HG02970 (cell line): Measurements from ENCODE around the gene DHRS13.
"Not testable (repeated sequence)": the region's sequence is repeated elsewhere in the genome, so short reads cannot be mapped to it uniquely, and the experiment has no call there.

Experiments
- ATAC-seq: cut with Tn5 transposase; IDR thresholded peaks from one replicate; pipeline ENCODE4 v1.9.1; 2021; ENCODE audit warnings: mild to moderate bottlenecking, moderate library complexity, moderate number of reproducible peaks; ENCODE audit not compliant: unreplicated experiment, low FRiP score

DHRS13 gene

GRCh38 chr17:28906706-28907438, 4.0 kb upstream of the DHRS13 start:
- ATAC-seq, result no peak

- ATAC-seq, result no peak
Measured at GRCh38 chr17:28906276-28906675, 3.4 kb upstream of the DHRS13 start.

GRCh38 chr17:28904800-28905199, 1.9 kb upstream of the DHRS13 start:
- no peak for ATAC-seq

- not testable (repeated sequence) for ATAC-seq
Measured at GRCh38 chr17:28903546-28903841, 615 bp upstream of the DHRS13 start.

- peak; percentile 39 for ATAC-seq
Measured at GRCh38 chr17:28901866-28902818, 737 bp downstream of the DHRS13 start.

- ATAC-seq, result no peak
Measured at GRCh38 chr17:28900986-28901726, 1.7 kb downstream of the DHRS13 start.

GRCh38 chr17:28899212-28899815, 3.6 kb downstream of the DHRS13 start:
- no peak for ATAC-seq

- ATAC-seq, result no peak
Measured at GRCh38 chr17:28898527-28898955, 4.3 kb downstream of the DHRS13 start.

GRCh38 chr17:28897769-28898526, 4.9 kb downstream of the DHRS13 start:
- ATAC-seq, result no peak

- ATAC-seq, result no peak
Measured at GRCh38 chr17:28896884-28897768, 5.8 kb downstream of the DHRS13 start, which contains the start of gene FLOT2. TSS of gene FLOT2 (minus strand) at chr17:28897733. CDS start at chr17:28897574, 159 bp downstream.

GRCh38 chr17:28896491-28896883, 6.4 kb downstream of the DHRS13 start:
- no peak for ATAC-seq

- no peak for ATAC-seq
Measured at GRCh38 chr17:28895794-28896447, 7.0 kb downstream of the DHRS13 start.

GRCh38 chr17:28893248-28894183, 9.4 kb downstream of the DHRS13 start:
- ATAC-seq, result not testable (repeated sequence)

- ATAC-seq, result no peak
Measured at GRCh38 chr17:28892024-28892423, 10.9 kb downstream of the DHRS13 start.

GRCh38 chr17:28891201-28891600, 11.7 kb downstream of the DHRS13 start:
- ATAC-seq, result no peak

GRCh38 chr17:28889996-28890395, 12.9 kb downstream of the DHRS13 start:
- no peak for ATAC-seq

GRCh38 chr17:28888832-28889231, 14.0 kb downstream of the DHRS13 start:
- no peak for ATAC-seq
